Fibroblast of skin of abdomen (primary cell): ENCODE measurements around the gene AKAP13.
A peak's percentile ranks its signal among the peaks of the same experiment; 100 is the strongest.

Experiments used
- DNase-seq: peaks from one replicate; pipeline ENCODE4 v3.0.0-alpha.2; 2013

The AKAP13 gene

DNA sequence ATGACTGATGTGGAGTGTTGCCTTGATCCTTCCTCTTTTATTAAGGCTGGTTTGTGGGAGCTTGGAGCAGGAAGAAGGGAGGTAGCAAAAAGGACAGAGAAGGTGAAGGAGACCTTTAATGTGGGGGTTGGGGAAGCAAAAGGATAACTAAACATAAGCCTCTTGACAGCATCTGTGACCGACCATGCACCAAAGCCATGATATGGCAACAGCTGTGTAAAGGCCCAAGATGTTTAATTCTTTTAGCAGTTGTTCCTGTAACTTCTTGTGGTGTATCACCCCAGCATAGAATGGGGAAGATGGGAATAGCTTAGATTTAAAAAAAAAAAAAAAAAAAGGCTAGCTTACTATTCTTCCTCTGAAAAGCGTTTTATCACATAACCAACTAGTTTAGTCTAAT is 219.6 kb downstream of the AKAP13 start:
- no peak for DNase-seq

DNA sequence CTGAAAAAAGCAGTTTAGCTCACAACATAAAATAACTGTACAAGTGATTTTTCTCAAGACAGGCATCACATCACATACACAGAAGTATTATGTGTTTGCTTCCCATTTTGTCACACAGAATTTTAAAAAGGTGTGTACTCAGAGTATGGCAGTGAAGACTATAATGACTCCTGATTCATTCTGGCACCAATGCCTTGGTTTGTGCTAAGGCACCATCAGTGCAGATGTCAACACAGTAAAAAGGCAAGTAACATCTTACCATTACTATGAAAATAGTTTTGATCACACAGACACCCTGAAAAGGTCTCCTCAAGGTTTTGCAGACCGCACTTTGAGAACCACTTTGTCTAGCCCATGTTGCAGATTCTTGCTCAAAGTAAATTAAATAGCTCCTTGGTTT is 222.8 kb downstream of the AKAP13 start:
- DNase-seq: no peak

DNA sequence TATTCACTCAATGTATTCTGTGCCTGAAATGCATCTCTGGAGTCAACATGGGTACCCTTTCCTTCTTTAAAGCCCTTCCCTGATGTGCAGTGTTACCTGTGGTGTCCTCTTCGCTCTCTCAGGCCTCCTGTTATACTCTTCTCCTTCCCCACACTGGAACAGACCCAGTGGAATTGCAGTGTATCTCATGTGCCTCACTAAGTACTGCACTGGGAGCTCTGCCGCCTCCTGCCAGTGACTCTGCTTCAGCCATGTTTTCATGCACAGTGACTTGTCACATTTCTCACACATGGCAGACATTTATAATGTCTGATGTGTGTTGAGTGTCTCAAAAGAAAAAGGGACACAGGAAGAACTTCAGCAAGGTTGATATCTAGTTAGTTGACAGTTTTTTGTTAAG is 223.3 kb downstream of the AKAP13 start:
- no peak for DNase-seq

DNA sequence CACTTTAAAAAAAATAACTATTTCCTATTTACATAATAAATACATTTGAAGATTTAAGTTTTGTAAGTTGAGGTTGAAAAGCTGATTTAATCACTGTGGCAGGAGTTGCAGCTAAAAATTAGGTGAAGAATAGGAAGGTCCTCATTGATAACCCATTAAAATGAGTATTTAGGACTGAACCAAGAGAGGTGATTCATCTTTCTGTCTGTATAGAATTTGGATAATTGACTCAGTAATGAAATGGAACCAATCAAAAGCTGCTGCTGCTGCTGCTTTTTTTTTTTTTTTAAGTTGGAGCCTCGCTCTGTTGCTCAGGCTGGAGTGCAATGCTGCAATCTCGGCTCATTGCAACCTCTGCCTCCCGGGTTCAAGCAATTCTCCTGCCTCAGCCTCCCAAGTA is 223.8 kb downstream of the AKAP13 start:
- no peak for DNase-seq

DNA sequence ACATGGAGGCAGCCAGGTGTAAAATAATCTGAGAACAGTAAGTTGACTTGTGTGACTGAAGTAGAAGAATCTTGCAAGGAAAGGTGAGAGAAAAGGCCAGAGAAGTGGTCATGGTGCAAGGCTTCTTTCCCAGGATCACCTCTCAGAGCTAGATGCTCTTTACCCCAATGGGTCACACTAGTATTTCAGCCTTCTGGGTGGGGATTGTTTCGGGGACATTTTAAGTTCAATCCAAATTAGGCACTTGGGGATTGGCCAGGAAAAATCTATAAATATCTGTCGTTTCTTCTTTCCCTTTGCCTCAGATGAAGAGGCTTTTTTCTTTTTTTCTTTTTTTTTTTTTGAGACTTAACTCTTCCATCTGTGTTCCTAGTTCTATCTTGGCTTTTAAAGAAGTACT is 226.3 kb downstream of the AKAP13 start:
- no peak for DNase-seq

DNA sequence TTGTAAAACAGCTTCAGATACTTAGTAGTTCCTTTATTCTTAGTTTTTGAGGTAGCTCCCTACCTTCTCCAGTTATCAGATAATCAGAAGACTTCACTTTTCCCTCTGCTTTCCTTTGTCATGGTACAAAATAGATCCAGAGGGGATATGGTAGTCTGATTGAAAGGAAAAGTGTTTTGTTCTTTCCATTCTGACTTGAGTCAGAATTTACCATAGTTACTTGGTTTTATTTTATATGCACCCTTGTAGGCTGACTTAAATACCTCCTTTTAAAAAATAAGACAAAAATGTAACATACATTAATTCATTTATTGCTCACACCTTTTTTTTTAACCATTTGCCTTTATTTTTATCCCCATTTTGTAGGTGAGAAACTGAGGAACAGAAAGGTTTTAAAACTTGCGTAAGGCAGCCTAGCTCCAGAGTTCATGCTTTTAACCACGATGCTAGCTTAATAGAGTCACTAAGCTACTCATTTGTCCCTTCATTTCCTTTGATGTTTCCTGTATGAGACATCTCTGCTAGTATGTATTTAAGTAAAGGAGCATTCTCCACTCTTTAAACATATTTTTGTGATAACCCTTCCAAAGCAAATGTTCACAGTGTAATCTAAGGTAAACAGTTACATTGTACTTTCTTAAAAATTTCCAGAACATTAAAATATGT is 226.9 kb downstream of the AKAP13 start:
- no peak for DNase-seq

DNA sequence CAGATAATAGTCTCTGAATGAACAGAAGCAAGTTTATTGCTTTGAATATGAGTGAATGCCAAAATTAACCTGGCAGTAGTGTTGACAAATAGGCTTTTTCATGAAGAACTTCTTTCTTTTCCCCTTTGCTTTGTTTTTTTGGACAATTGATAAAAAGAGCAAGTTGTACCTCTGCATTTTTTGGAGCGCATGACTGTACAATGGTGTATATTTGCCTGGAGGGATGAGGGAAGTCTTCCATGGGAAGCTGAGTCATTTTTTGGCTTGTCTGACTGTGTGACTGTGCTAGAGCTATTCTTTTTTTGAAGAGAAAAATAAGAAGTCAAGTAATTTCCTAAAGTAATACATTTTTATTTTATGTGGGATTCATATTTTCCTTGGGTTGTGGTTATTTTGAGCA is 227.4 kb downstream of the AKAP13 start:
- peak; percentile 75 for DNase-seq

DNA sequence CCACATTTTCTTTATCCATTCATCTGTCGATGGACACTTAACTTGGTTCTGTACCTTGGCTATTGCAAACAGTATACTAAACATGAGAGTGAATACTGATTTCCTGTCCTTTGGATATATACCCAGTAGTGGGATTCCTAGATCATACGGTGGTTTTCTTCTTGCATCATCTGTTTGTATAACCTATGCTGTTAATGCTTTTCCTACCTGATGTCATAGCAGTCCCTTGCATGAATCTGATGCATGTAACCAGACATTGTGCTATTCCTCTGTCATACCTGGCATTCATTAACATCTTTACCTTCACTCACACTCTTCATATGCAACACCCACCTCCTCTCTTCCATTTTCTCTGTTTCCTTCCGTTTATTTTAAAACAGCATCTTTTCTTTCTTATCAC is 229.1 kb downstream of the AKAP13 start:
- DNase-seq: no peak

DNA sequence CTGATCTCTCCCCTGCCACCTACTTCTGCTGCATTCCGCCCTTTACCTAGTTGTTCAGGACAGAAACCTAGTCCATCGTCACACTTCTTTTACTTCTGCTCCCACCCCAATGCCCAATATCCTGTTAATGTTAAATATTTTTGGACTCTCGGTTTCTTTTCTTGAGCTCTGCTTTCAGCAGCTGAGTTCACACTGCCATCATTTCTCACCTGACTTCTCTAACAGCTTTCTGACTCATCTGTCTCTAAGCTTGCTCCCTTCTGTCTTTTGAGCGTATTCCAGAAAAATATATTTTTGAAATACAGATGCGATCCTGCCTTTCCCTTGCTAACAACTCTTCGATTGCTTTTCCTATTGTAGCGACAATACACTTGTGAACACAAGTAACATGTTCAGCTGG is 231.0 kb downstream of the AKAP13 start:
- DNase-seq: no peak

DNA sequence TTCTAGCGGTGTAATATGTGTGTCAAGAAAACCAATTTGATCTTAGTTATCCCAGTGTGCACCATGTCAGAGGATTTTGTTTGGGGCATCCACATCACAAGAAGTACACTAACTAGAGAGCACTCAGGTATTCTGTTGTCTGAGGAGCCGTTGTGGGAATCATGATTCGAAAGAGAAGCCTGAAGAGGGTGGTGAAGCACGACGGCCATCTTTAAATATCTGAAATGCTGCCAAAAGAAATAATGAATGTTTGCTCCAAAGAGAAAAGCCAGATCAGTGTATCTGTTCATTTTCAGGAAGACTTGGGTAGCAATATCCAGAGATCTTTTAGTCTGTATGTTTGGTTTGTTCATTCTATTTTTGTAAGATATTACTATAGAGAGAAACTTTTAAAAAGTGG is 233.7 kb downstream of the AKAP13 start:
- no peak for DNase-seq

DNA sequence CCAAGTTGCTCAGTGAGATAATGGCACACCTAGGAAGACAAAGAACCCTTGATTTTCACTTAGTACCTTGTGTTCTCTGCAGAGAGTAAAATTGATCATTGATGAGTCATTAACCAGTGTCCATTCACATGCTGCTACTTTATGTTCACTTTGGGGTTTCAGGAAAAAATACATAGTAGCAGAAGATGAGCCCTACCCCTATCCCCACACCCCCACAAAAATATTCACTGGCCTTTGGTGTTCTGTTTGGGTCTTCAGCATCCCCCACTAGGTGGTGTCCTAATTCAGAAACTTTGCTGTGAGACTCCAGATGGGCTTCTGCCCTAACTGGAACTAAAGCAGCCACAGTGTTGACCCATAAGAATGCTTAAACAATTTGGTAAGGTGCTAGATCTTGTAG is 235.5 kb downstream of the AKAP13 start:
- peak; percentile 46 for DNase-seq

DNA sequence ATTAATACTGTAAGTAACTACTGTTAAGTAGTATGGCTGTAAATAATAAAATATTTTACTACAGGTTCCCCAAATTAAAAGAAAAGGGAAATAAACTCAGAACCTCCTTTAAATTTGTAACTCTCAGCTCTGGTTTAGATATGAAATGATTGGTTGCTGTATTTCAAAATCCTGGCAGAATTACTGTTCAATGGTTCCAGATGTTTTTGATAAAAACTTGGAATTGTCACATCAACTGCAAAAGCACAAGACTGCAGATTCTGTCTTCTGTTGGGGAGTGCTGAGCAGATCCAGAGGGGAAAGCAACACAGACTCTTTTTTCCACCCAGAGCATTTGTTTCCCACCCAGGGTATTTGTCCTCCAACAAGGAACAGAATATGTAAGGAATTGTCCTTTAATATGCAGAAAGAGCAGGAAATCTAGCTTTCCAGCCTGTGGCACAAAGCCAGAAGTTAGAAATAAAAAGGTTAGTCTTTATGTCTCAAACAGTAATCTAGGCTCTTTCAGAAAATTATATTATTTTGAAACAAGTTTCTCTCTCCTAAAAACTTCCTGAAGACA is 236.2 kb downstream of the AKAP13 start:
- DNase-seq: peak; percentile 68

DNA sequence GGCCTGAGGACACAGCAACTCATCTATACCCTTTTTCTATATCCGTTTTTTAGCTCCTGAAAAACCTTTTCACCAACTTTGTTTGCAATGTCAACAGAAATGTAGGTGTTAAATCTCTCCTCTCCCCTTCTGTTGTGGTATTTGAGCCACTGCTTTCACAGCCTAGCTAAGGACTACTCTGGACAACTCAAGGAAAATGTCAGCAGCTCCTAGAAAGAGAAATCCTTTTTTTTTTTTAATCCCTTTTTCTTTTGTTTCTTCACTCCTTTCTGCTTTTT is 237.8 kb downstream of the AKAP13 start:
- no peak for DNase-seq

DNA sequence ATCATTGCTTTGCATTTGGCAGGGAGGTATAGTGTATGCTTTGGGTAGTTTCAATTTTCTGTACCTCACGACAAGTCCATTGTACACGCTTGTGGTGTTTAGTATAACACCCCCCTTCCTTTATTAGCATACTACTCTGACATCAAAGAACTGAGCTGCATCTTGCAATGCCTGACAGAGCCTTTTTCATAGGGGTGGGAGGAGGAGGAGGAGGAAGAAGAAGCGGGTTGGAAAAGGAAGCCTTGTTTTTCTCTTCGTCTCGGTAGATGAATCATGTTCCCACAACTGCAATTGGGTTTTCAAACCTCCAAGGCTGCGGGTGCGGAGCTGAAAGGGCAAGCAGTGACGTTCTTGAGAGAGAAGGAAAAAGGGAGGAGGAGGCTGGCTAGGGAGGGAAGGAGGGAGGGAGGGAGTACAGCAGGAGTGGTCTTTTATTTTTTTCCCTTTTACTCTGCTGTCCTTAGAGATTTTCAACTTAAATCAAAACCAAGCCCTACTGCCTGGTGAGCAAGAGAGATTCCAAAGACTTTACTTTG is 238.6 kb downstream of the AKAP13 start:
- DNase-seq: peak; percentile 95

DNA sequence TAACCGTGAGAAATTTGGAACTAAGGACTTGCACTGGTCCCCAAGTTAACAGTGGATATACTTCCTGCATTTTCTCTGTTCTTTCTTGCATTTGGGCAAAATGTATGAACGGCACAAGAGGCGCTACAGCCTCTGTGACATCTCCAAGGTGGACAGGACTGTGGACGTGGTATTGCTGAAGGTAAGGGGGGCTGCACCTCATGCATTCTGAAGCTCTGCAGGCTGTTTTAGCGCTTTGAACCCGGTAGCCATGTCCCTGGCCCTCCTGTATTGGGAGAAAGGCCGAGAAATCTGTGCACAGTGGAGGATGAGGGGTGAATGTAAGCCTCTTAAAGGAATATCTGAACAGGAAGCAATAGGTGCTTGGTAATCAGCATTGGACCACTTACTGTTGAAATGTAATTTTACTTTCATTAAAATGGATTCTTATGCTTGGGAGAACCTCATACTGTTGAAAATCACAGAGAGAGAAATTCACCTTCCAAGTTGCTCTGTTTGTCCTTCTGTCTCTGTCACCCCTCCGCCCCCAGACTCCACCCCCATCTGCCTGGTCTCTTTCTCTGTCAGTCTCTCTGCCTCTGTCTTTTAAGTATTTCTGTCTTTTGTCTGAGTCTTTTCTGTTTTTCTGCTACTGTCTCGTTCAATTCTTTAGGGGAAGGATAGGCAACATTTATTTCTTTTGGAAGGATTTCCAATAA is 239.7 kb downstream of the AKAP13 start:
- no peak for DNase-seq

DNA sequence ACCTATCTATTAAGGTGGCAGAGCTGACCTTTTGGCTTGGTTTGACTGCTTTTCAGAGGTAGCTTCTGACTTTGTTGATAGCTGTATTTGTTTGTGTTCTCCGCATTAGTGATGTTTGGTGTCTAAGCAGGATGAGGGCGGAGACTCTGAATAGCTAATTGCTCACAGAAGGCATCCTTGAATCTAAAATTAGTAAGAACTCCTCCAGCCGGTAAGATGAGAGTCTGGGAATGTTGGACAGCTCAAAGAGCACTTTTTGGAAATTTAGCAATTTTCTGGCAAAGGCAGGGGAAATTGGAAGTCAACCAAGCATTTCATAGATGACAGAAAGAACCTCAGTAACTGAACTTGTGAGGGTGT is 240.3 kb downstream of the AKAP13 start:
- peak; percentile 73 for DNase-seq

DNA sequence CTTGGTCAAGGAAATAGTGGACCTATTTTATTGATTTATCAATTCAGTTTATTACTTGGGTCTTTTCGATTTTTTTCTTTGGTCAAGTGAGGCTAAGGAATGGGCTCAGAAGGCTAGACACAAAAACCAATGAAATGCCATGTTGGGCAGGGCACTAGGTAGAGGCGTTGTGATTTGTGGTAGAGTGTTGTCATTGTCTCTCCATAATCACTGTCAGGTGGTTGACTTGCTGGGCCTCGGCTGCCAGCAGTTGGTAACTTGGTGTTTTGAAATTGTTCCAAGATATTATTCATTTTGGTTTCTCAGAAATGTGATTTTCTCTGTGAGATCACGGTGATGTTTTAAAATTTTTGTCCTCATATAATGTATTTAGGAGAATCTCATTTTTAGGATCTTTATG is 240.7 kb downstream of the AKAP13 start:
- no peak for DNase-seq

DNA sequence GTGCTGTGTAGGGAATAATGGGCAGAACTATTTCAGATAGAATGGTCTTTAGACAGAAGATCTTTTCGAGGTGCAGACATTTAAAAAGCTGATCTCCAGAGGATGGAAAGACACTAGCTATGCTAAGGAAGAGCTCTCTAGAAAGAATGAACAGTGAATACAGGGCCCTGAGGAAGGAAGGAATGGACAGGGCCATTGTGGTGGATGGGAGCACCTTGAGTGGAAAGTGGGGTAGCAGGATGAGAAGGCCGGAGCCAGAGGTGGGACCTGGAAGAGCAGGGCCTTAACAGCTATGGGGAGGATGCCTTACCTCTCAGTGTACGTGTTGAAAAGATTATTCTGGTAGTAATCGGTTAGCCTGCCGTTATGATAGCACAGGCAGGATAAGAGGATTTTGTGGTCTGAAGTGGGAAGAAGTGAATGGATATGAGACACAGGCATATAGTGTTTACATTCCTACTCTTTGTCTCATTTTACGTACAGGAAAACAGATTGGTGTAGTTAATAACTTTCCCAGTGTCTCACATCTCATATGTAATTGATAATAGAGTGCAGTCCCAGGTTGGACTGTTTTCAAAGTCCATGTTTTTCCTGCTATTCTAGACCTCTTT is 241.9 kb downstream of the AKAP13 start:
- DNase-seq: peak; percentile 80

DNA sequence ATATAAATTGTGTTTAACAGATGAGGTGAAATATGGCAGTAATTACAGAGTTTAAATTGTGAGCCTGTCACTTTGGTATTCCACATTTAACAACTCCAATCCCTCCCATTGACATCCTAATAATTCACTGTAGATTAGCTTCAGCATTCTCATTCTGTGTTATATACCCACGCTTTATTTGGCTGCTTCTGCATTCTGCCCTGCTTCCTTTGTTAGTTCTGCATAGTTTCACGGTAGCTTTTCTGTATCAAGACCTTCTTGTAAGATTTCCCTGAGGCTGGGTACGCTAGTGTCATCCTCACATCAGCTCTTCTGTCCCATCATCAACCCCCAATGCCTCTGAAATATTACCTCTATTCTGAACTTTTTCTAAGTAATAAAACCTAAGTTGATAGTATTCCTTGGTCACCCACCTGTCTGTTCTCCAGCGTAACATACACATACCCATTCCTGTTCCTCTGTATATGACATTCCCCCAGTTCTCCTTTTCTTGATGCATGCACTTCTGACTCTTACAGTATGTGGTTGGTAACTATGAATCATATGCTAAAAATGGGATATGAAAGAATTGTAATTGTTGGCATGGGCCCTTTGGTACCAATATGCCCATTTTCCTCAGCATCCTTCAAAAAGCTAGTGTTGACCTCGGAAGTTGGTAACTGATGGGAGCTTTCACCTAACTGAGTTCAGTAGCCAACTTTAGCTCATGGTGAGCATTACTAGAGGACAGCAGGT is 243.1 kb downstream of the AKAP13 start:
- peak; percentile 40 for DNase-seq

DNA sequence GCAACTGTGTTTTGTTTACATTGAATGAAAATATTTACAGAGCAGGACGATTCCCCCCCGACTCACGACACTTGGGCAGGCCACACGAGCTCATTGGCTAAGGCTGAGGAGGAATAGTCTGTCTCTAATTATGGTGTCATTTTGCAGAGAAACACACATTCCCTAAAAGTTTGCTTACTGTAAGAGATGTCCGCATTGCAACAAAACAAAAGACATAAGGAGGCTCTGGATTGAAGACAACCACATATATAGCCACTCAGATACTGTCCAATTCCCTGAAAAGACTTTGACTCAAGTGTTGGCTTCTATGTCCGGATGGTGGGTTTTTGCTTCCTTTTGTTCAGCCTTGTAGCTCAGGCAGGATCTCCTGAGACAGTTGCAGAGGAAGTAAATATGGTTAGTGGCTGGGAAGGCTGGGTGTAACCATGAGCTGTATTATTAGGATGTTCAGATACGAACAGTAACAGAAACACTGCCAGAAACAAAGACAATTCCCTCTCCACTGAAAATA is 243.9 kb downstream of the AKAP13 start:
- peak; percentile 34 for DNase-seq

DNA sequence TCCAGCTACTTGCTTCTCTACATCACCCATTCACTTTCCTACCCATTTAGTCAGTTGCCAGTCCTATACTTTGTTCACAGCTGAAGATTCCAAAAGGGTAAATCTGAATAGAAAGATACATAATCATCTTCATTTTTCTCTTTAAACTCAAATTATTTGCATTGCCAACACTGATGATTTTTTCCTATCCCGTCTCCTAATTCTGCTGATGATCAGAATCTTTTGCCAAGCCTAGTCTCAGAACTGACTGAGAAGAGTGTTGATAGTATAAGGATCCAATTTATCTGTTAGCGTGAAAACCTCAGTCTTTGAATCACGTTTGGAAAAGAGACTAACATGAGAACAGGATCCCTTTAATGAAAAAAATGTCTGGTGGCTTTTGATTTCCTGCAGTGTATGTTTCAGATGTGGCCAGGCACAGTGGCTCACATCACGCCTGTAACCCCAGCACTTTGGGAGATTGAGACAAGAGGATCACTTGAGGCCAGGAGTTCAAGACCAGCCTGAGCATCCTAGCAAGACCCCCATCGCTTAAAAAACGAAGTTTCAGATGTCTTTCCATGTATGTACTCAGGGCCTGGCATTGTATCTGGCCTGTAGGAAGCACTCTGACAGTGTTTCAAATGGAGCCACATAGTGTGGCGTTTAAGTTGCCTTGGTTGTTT is 244.9 kb downstream of the AKAP13 start:
- DNase-seq: no peak

DNA sequence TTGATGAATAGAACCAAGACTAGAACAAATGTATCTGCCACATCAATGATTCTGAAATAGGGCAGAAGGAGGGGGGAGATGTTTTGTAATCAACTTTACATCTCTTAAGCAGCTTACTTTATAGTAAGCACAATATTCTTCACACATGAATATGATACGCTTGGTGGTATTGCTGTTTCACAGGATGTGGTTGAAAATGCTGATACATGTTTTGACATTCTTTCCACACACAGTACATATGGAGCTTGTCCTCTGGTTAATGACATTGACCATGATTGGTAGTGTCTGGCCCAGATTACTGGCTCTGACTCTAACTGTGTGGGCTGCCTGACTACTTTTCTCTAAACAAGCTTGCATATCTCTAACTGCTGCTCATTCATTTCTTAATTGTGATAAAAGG is 245.5 kb downstream of the AKAP13 start:
- peak; percentile 93 for DNase-seq
